ENCODE results near the gene PDK2.

DNA sequence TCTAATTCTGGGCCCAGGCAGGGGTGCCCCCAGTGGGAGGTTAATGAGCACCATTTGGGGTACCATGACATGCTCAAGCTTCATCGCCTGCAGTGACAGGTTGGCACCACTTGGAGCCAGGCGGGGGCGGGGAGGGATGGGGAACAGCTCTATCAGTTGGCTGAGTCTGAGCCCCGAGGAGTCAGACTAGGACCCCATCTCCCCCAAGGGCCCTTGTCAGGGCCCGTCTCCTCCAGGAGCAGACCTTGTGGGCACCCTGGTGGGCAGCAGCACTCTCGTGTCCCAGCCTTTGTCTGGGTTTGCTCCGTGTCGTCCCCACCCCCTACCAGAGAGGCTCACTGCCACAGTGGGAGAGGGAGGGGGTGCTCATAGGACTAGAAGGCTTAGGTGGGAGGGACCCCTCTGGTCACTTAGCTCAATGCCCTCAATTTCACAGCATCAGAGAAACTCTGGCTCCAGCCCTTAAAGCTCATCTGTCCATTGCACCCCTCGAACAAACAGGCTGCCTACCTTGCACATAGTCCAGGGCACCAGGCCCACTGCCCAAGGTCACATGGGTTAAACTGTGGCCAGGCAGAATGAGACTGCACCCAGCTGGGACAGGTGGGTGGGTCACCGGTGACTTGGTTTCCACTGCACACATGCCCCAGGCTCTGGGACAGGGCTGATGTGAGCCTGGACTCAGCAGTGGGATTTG lies 51.2 kb downstream of the PDK2 start:
- no peak for TF ChIP-seq POLR2A (IDR thresholded peaks at IDR 0.05; ENCODE audit: low read length)
- no peak for TF ChIP-seq GATA1 (IDR thresholded peaks at IDR 0.05; ENCODE audit: low read depth, low read length)

All from erythroblast (primary cell).